Lower leg skin (tissue), 3 donors: ENCODE data around the gene C1orf105.

Experiments
- POLR2A ChIP-seq, 2 donors: fragments of 450-650 bp; IDR thresholded peaks; one replicate each; pipeline ENCODE4 v1.6.1; 2016 to 2017; ENCODE audit warnings: antibody characterized with exemption in 2 of 2, mild to moderate bottlenecking in 1 of 2, moderate library complexity in 1 of 2
- TF ChIP-seq, protein P1 (sequence below), 3 donors: fragments of 450-650 bp; IDR thresholded peaks; one replicate each; pipeline ENCODE4 v1.5.1; 2016; ENCODE audit warnings: antibody characterized with exemption in 3 of 3, mild to moderate bottlenecking in 3 of 3, moderate library complexity in 2 of 3

- TF ChIP-seq, protein P1, sequence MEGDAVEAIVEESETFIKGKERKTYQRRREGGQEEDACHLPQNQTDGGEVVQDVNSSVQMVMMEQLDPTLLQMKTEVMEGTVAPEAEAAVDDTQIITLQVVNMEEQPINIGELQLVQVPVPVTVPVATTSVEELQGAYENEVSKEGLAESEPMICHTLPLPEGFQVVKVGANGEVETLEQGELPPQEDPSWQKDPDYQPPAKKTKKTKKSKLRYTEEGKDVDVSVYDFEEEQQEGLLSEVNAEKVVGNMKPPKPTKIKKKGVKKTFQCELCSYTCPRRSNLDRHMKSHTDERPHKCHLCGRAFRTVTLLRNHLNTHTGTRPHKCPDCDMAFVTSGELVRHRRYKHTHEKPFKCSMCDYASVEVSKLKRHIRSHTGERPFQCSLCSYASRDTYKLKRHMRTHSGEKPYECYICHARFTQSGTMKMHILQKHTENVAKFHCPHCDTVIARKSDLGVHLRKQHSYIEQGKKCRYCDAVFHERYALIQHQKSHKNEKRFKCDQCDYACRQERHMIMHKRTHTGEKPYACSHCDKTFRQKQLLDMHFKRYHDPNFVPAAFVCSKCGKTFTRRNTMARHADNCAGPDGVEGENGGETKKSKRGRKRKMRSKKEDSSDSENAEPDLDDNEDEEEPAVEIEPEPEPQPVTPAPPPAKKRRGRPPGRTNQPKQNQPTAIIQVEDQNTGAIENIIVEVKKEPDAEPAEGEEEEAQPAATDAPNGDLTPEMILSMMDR (IDR thresholded peaks at IDR 0.05) = no peak
- TF ChIP-seq POLR2A (IDR thresholded peaks at IDR 0.05) = no peak
Measured at GRCh38 chr1:172390301-172390682, 30.2 kb upstream of the C1orf105 start.
